ENCODE results near the gene KDM1A. TPM values are rescaled to one million over a fixed set of nuclear protein-coding genes. Genes with fewer than 3 reads are reported as not detected.
"Not testable (repeated sequence)": the region's sequence is repeated elsewhere in the genome, so short reads cannot be mapped to it uniquely, and the experiment has no call there.

Gene KDM1A
- total RNA-seq, 1 donor from 2014 or later, result 164 TPM

- Mint-ChIP-seq H3K36me3 (no peaks in the 10 kb centered on the region), H3K4me3 (no peak overlapping the region), H3K4me1 (peaks cover 12% of the 10 kb centered on the region), H3K9me3 (no peaks in the 10 kb centered on the region), H3K27ac (no peak overlapping the region), H3K27me3 (ENCODE audit: low read depth) (no peaks in the 10 kb centered on the region)
- no peak for TF ChIP-seq CTCF (IDR thresholded peaks at IDR 0.05; ENCODE audit: unreplicated experiment)
- no peak for DNase-seq (ENCODE audit: low spot score in 2 of 2, unreplicated experiment in 2 of 2)
Measured at GRCh38 chr1:22975694-22976093, 43.6 kb upstream of the KDM1A start.

GRCh38 chr1:22976127-22976460 lies 43.2 kb upstream of the KDM1A start:
- no peak overlapping the region for H3K27ac Mint-ChIP-seq
- H3K27me3 Mint-ChIP-seq (ENCODE audit: low read depth), result no peaks in the 10 kb centered on the region
- no peak for TF ChIP-seq CTCF (IDR thresholded peaks at IDR 0.05; ENCODE audit: unreplicated experiment)
- H3K4me1 Mint-ChIP-seq, result peaks cover 12% of the 10 kb centered on the region
- no peaks in the 10 kb centered on the region for H3K36me3 Mint-ChIP-seq
- DNase-seq (ENCODE audit: low spot score in 2 of 2, unreplicated experiment in 2 of 2), result no peak
- H3K9me3 Mint-ChIP-seq, result no peaks in the 10 kb centered on the region
- H3K4me3 Mint-ChIP-seq, result no peak overlapping the region

- peak; percentile 49 for TF ChIP-seq CTCF (IDR thresholded peaks at IDR 0.05; ENCODE audit: unreplicated experiment)
- peak in 1 of 2 experiments; percentile 63 for DNase-seq (ENCODE audit: low spot score in 2 of 2, unreplicated experiment in 2 of 2)
- H3K4me1 Mint-ChIP-seq, result peaks cover 6% of the 10 kb centered on the region
- H3K27ac Mint-ChIP-seq, result no peak overlapping the region
- H3K9me3 Mint-ChIP-seq, result no peaks in the 10 kb centered on the region
- peaks cover 4% of the 10 kb centered on the region for H3K27me3 Mint-ChIP-seq (ENCODE audit: low read depth)
- H3K36me3 Mint-ChIP-seq, result no peaks in the 10 kb centered on the region
- no peak overlapping the region for H3K4me3 Mint-ChIP-seq
Measured at GRCh38 chr1:22976461-22977243, 42.6 kb upstream of the KDM1A start.

- no peaks in the 10 kb centered on the region for H3K36me3 Mint-ChIP-seq
- DNase-seq (ENCODE audit: low spot score in 2 of 2, unreplicated experiment in 2 of 2), result no peak
- peaks cover 3% of the 10 kb centered on the region for H3K4me1 Mint-ChIP-seq
- H3K9me3 Mint-ChIP-seq, result no peaks in the 10 kb centered on the region
- no peak for TF ChIP-seq CTCF (IDR thresholded peaks at IDR 0.05; ENCODE audit: unreplicated experiment)
- no peak overlapping the region for H3K4me3 Mint-ChIP-seq
- peaks cover 4% of the 10 kb centered on the region for H3K27me3 Mint-ChIP-seq (ENCODE audit: low read depth)
- H3K27ac Mint-ChIP-seq, result no peak overlapping the region
Measured at GRCh38 chr1:22978299-22978698, 41.0 kb upstream of the KDM1A start.

- not testable (repeated sequence) for H3K9me3 Mint-ChIP-seq; H3K27me3 Mint-ChIP-seq (ENCODE audit: low read depth); H3K4me1 Mint-ChIP-seq; H3K36me3 Mint-ChIP-seq; DNase-seq (ENCODE audit: low spot score in 2 of 2, unreplicated experiment in 2 of 2); H3K4me3 Mint-ChIP-seq; H3K27ac Mint-ChIP-seq
Measured at GRCh38 chr1:22980471-22980790, 38.8 kb upstream of the KDM1A start.

- Mint-ChIP-seq H3K27ac (no peak overlapping the region), H3K36me3 (no peaks in the 10 kb centered on the region), H3K4me3 (no peak overlapping the region), H3K4me1 (no peaks in the 10 kb centered on the region), H3K9me3 (no peaks in the 10 kb centered on the region), H3K27me3 (ENCODE audit: low read depth) (peaks cover 5% of the 10 kb centered on the region)
- no peak for DNase-seq (ENCODE audit: low spot score in 2 of 2, unreplicated experiment in 2 of 2)
- no peak for TF ChIP-seq CTCF (IDR thresholded peaks at IDR 0.05; ENCODE audit: unreplicated experiment)
Measured at GRCh38 chr1:22983944-22984343, 35.3 kb upstream of the KDM1A start.

- not testable (repeated sequence) for DNase-seq (ENCODE audit: low spot score in 2 of 2, unreplicated experiment in 2 of 2); H3K27ac Mint-ChIP-seq; H3K4me1 Mint-ChIP-seq; H3K27me3 Mint-ChIP-seq (ENCODE audit: low read depth); H3K4me3 Mint-ChIP-seq; H3K36me3 Mint-ChIP-seq
- H3K9me3 Mint-ChIP-seq, result peaks cover 16% of the 10 kb centered on the region
Measured at GRCh38 chr1:22992384-22992783, 26.9 kb upstream of the KDM1A start.

GRCh38 chr1:22993220-22993795 lies 26.0 kb upstream of the KDM1A start:
- H3K9me3 Mint-ChIP-seq, result peaks cover 16% of the 10 kb centered on the region
- H3K27me3 Mint-ChIP-seq (ENCODE audit: low read depth); H3K36me3 Mint-ChIP-seq; DNase-seq (ENCODE audit: low spot score in 2 of 2, unreplicated experiment in 2 of 2); H3K4me3 Mint-ChIP-seq; H3K27ac Mint-ChIP-seq; H3K4me1 Mint-ChIP-seq: not testable (repeated sequence)
